Neural crest cell (in vitro differentiated cells): ENCODE data around the gene APCDD1L. TPM values are rescaled to one million over a fixed set of nuclear protein-coding genes. Genes with fewer than 3 reads are reported as not detected.
"Not testable (repeated sequence)": the region's sequence is repeated elsewhere in the genome, so short reads cannot be mapped to it uniquely, and the experiment has no call there.

Experiments used
- DNase-seq: peaks from one replicate; pipeline ENCODE4 v3.0.0; 2021; ENCODE audit warnings: low read depth, mixed read lengths, low spot score
- H3K27ac Mint-ChIP-seq: one replicate; pipeline ENCODE4 v1.8.0; 2021; ENCODE audit warnings: mild to moderate bottlenecking, mixed read lengths; ENCODE audit not compliant: unreplicated experiment
- H3K27me3 Mint-ChIP-seq: 2 replicates; pipeline ENCODE4 v1.8.0; 2021; ENCODE audit warnings: low read depth, mild to moderate bottlenecking, mixed read lengths
- H3K36me3 Mint-ChIP-seq: 2 replicates; pipeline ENCODE4 v1.8.0; 2021; ENCODE audit warnings: low read depth, mild to moderate bottlenecking, mixed read lengths
- H3K4me1 Mint-ChIP-seq: 2 replicates; pipeline ENCODE4 v1.8.0; 2021; ENCODE audit warnings: mixed read lengths
- H3K4me3 Mint-ChIP-seq: one replicate; pipeline ENCODE4 v1.8.0; 2021; ENCODE audit warnings: mild to moderate bottlenecking, mixed read lengths
- H3K9me3 Mint-ChIP-seq: 2 replicates; pipeline ENCODE4 v1.8.0; 2021; ENCODE audit warnings: mixed read lengths
- CTCF ChIP-seq: fragments of 200-600 bp; sonication (generic); conservative IDR thresholded peaks from 2 replicates; pipeline ENCODE4 v1.5.0; 2021; ENCODE audit warnings: antibody characterized with exemption, mild to moderate bottlenecking
- total RNA-seq: library from RNA; stranded (reverse); gene quantifications from 2 replicates; pipeline ENCODE4 v1.2.1, GENCODE V29; 2021

The APCDD1L gene
- total RNA-seq, 1 donor from 2014 or later: not detected

- Mint-ChIP-seq H3K4me1 (peaks cover 5% of the 10 kb centered on the region), H3K27ac (no peak overlapping the region), H3K9me3 (peaks cover 4% of the 10 kb centered on the region), H3K36me3 (peaks cover 3% of the 10 kb centered on the region), H3K4me3 (no peak overlapping the region), H3K27me3 (no peaks in the 10 kb centered on the region)
- DNase-seq: no peak
- no peak for TF ChIP-seq CTCF
These were observed 28.1 kb upstream of the APCDD1L start for GRCh38 chr20:58543274-58543673.

- Mint-ChIP-seq H3K27me3 (no peaks in the 10 kb centered on the region), H3K9me3 (peaks cover 4% of the 10 kb centered on the region), H3K36me3 (peaks cover 5% of the 10 kb centered on the region), H3K4me3 (no peak overlapping the region), H3K27ac (no peak overlapping the region), H3K4me1 (peaks cover 5% of the 10 kb centered on the region)
- no peak for DNase-seq
- TF ChIP-seq CTCF: no peak
These were observed 27.4 kb upstream of the APCDD1L start for GRCh38 chr20:58542411-58543095.

GRCh38 chr20:58542034-58542410, 26.8 kb upstream of the APCDD1L start:
- H3K9me3 Mint-ChIP-seq, H3K27me3 Mint-ChIP-seq, DNase-seq, H3K36me3 Mint-ChIP-seq, H3K4me1 Mint-ChIP-seq, H3K27ac Mint-ChIP-seq, H3K4me3 Mint-ChIP-seq: not testable (repeated sequence)

GRCh38 chr20:58538752-58539151, 23.6 kb upstream of the APCDD1L start:
- H3K9me3 Mint-ChIP-seq: peaks cover 4% of the 10 kb centered on the region
- no peak overlapping the region for H3K4me3 Mint-ChIP-seq
- no peak overlapping the region for H3K27ac Mint-ChIP-seq
- peaks cover 5% of the 10 kb centered on the region for H3K36me3 Mint-ChIP-seq
- no peak for TF ChIP-seq CTCF
- no peak for DNase-seq
- H3K27me3 Mint-ChIP-seq: no peaks in the 10 kb centered on the region
- H3K4me1 Mint-ChIP-seq: no peaks in the 10 kb centered on the region

GRCh38 chr20:58537831-58538230, 22.6 kb upstream of the APCDD1L start:
- DNase-seq: no peak
- H3K4me1 Mint-ChIP-seq: no peaks in the 10 kb centered on the region
- H3K27me3 Mint-ChIP-seq: no peaks in the 10 kb centered on the region
- H3K4me3 Mint-ChIP-seq: no peak overlapping the region
- H3K36me3 Mint-ChIP-seq: peaks cover 8% of the 10 kb centered on the region
- no peak for TF ChIP-seq CTCF
- no peak overlapping the region for H3K27ac Mint-ChIP-seq
- peaks cover 4% of the 10 kb centered on the region for H3K9me3 Mint-ChIP-seq

GRCh38 chr20:58536289-58536688, 21.1 kb upstream of the APCDD1L start:
- H3K36me3 Mint-ChIP-seq: peaks cover 13% of the 10 kb centered on the region

More at GRCh38 chr20:58536289-58536688, 21.1 kb upstream of the APCDD1L start:
- TF ChIP-seq CTCF: no peak
- DNase-seq: no peak
- no peaks in the 10 kb centered on the region for H3K4me1 Mint-ChIP-seq
- no peak overlapping the region for H3K27ac Mint-ChIP-seq
- H3K4me3 Mint-ChIP-seq: no peak overlapping the region
- peaks cover 12% of the 10 kb centered on the region for H3K9me3 Mint-ChIP-seq
- no peaks in the 10 kb centered on the region for H3K27me3 Mint-ChIP-seq
